GM23338 (cell line): Measurements from ENCODE around the gene SPRY1. TPM values are rescaled to one million over a fixed set of nuclear protein-coding genes. Genes with fewer than 3 reads are reported as not detected.

Experiments
- ATAC-seq: fragments of 200-7000 bp; cut with Tn5 transposase; 3 replicates; pipeline ENCODE4 v1.9.1; 2020
- DNase-seq: peaks from one replicate; pipeline ENCODE4 v3.0.0-alpha.2; 2015; ENCODE audit warnings: low spot score
- H2AFZ ChIP-seq: fragments of 200-600 bp; sonication (generic); 2 replicates; pipeline ENCODE4 v1.8.0; 2016; ENCODE audit warnings: antibody characterized with exemption, mild to moderate bottlenecking, moderate library complexity
- H3F3A ChIP-seq: fragments of 200-600 bp; sonication (generic); replicated peaks from 2 replicates; pipeline ENCODE4 v1.8.0; 2017; ENCODE audit warnings: antibody characterized with exemption, mixed run types, low read depth
- H3K27ac ChIP-seq: fragments of 200-600 bp; sonication (generic); 2 replicates; pipeline ENCODE4 v1.6.1; 2016; ENCODE audit warnings: low read depth
- H3K27me3 ChIP-seq: fragments of 200-600 bp; sonication (generic); 2 replicates; pipeline ENCODE4 v1.8.0; 2016; ENCODE audit warnings: mild to moderate bottlenecking, mixed run types, moderate library complexity; ENCODE audit not compliant: insufficient read depth
- H3K36me3 ChIP-seq: fragments of 200-600 bp; sonication (generic); 2 replicates; pipeline ENCODE4 v1.8.0; 2016; ENCODE audit warnings: mild to moderate bottlenecking; ENCODE audit not compliant: insufficient read depth
- H3K4me1 ChIP-seq: fragments of 200-600 bp; sonication (generic); 2 replicates; pipeline ENCODE4 v1.8.0; 2016; ENCODE audit warnings: mild to moderate bottlenecking, moderate library complexity; ENCODE audit not compliant: insufficient read depth
- H3K4me2 ChIP-seq: fragments of 200-600 bp; sonication (generic); 2 replicates; pipeline ENCODE4 v1.7.1; 2017; ENCODE audit warnings: mixed run types
- H3K4me3 ChIP-seq: fragments of 200-600 bp; sonication (generic); 2 replicates; pipeline ENCODE4 v1.6.1; 2016; ENCODE audit warnings: mixed run types
- H3K79me2 ChIP-seq: fragments of 200-600 bp; sonication (generic); replicated peaks from 2 replicates; pipeline ENCODE4 v1.8.0; 2017; ENCODE audit warnings: mild to moderate bottlenecking; ENCODE audit not compliant: insufficient read depth
- H3K9me2 ChIP-seq: fragments of 200-600 bp; sonication (generic); 2 replicates; pipeline ENCODE4 v1.8.0; 2017; ENCODE audit not compliant: insufficient read depth
- H4K20me1 ChIP-seq: fragments of 200-600 bp; sonication (generic); replicated peaks from 2 replicates; pipeline ENCODE4 v1.8.0; 2017; ENCODE audit warnings: mild to moderate bottlenecking; ENCODE audit not compliant: insufficient read depth
- H3K27ac Mint-ChIP-seq: 2 replicates; pipeline ENCODE4 v1.8.0; 2020; ENCODE audit warnings: inconsistent platforms, mild to moderate bottlenecking, moderate library complexity, mixed read lengths
- H3K27me3 Mint-ChIP-seq: 3 replicates; pipeline ENCODE4 v1.8.0; 2022; ENCODE audit warnings: low read depth, mild to moderate bottlenecking, moderate library complexity, mixed read lengths, inconsistent platforms; ENCODE audit not compliant: insufficient read depth, poor library complexity
- H3K36me3 Mint-ChIP-seq: 3 replicates; pipeline ENCODE4 v1.8.0; 2021; ENCODE audit warnings: low read depth, mild to moderate bottlenecking, inconsistent platforms, moderate library complexity, mixed read lengths
- H3K4me1 Mint-ChIP-seq: 3 replicates; pipeline ENCODE4 v1.8.0; 2020; ENCODE audit warnings: mild to moderate bottlenecking, inconsistent platforms, mixed read lengths
- H3K4me3 Mint-ChIP-seq: 3 replicates; pipeline ENCODE4 v1.8.0; 2021; ENCODE audit warnings: moderate library complexity, mild to moderate bottlenecking, inconsistent platforms, mixed read lengths
- H3K9me3 Mint-ChIP-seq: 3 replicates; pipeline ENCODE4 v1.8.0; 2020; ENCODE audit warnings: moderate library complexity, mild to moderate bottlenecking, inconsistent platforms, mixed read lengths
- CREB1 ChIP-seq: fragments of 250-450 bp; sonication (Bioruptor Pico); IDR thresholded peaks from 2 replicates; pipeline ENCODE4 v1.5.0; 2020; ENCODE audit warnings: low read depth, mild to moderate bottlenecking, moderate library complexity
- ETS1 ChIP-seq: IDR thresholded peaks from 2 replicates; pipeline ENCODE4 v1.6.1; 2016; ENCODE audit warnings: antibody characterized with exemption
- EZH2 ChIP-seq: fragments of 200-600 bp; sonication (generic); IDR thresholded peaks from one replicate; pipeline ENCODE4 v1.8.0; 2017; ENCODE audit warnings: antibody characterized with exemption, mild to moderate bottlenecking, low read depth; ENCODE audit not compliant: unreplicated experiment
- EZH2phosphoT487 ChIP-seq: fragments of 200-600 bp; sonication (generic); IDR thresholded peaks from one replicate; pipeline ENCODE4 v1.8.1; 2018; ENCODE audit warnings: antibody characterized with exemption; ENCODE audit not compliant: unreplicated experiment
- JUNB ChIP-seq: IDR thresholded peaks from one replicate; pipeline ENCODE4 v1.6.1; 2016; ENCODE audit warnings: antibody characterized with exemption; ENCODE audit not compliant: unreplicated experiment
- NANOG ChIP-seq: IDR thresholded peaks from 2 replicates; pipeline ENCODE4 v1.6.1; 2016; ENCODE audit warnings: antibody characterized with exemption, borderline replicate concordance
- POLR2AphosphoS5 ChIP-seq: IDR thresholded peaks from 2 replicates; pipeline ENCODE4 v1.6.1; 2016; ENCODE audit warnings: antibody characterized with exemption, low read depth
- ZNF331 ChIP-seq: fragments of 250-450 bp; sonication (Bioruptor Pico); IDR thresholded peaks from 2 replicates; pipeline ENCODE4 v1.5.0; 2020; ENCODE audit warnings: low read depth, mild to moderate bottlenecking, moderate library complexity
- ZNF462 ChIP-seq: fragments of 250-450 bp; sonication (Bioruptor Pico); IDR thresholded peaks from 2 replicates; pipeline ENCODE4 v1.5.0; 2020; ENCODE audit warnings: mild to moderate bottlenecking, moderate library complexity
- long read RNA-seq: library from polyadenylated mRNA; unstranded; transcript quantifications from one replicate; pipeline ENCODE4 v2.0.0, GENCODE V29; 2020; ENCODE audit not compliant: unreplicated experiment
- polyA plus RNA-seq: library from polyadenylated mRNA; unstranded; fragments of >200 nt; fragmentation: Nextera tagmentation; extraction: Ambion mirVana; gene quantifications from 2 replicates; pipeline ENCODE4 v1.2.1, GENCODE V29; 2016
- total RNA-seq: library from RNA; depleted of rRNA; stranded (reverse); fragments of >200 nt; shearing (Covaris generic); gene quantifications from 2 replicates; pipeline ENCODE4 v1.2.3, GENCODE V29; 2014; rRNA removed

Gene SPRY1
- total RNA-seq (62.8 and 67.2 TPM in 2 replicates), polyA plus RNA-seq (103 and 110 TPM in 2 replicates)
- long read RNA-seq, transcript SPRY1-206 (2 exons, 849 nt) = major isoform, 21 of 23 reads
- long read RNA-seq, partial matches to known transcripts = 0 of 23 reads
- long read RNA-seq, other reads (novel, unspliced or antisense) = 1 of 23 reads

DNA sequence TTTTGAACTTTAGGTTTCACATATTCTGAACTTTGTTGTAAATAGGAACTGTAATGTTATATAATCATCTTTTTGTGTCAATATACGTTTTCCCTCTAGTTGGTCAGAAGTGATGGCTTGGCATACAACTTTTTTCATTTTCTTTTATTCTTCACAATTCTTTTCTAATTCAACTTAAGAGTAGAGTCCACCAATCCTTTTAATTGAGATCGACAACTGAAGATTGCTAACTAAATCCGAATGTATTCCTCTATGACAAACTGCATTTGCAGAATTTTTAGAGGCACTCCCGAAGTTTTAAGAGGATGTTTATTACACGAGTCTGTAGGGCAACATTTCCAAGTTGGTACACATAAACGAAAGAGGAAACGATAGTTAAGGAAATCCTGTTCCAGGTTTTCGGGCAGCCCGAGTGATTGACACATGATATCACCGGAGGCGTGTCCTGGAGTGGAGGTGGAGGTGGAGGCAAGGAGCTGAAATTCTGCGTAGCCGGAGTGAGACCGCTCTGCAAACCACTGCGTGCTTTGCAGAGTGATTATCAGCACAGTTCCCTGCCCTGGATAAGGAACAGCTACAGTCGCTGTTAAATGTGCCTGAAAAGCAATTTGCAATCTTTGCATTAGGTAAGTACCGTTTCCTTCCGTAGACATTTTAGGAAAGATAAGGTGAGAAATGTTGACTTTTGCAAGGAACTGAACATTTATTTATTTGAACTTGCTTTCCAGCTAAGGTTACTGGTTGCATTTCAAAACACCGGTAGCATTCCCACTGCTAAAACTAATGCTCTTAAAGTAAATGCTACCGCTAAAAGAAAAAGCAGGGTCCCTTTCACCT, at the start of gene SPRY1:
Gene SPRY1 (plus strand): TSS at position 489 of the 837 bp plus-strand sequence. CDS start 4,797 bp downstream, outside the sequence.
- Mint-ChIP-seq H3K36me3 (peaks cover 18% of the 10 kb centered on the region), H3K27ac (peak within 1 kb of the TSS; percentile 93), H3K4me3 (peak within 1 kb of the TSS; percentile 87), H3K4me1 (peaks cover 10% of the 10 kb centered on the region), H3K9me3 (no peaks in the 10 kb centered on the region; the same call in 2 of the 3 replicates), H3K27me3 (peaks cover 14% of the 10 kb centered on the region)
- Histone ChIP-seq H3K4me1 (peaks cover 17% of the 10 kb centered on the region), H3K4me3 (peak within 1 kb of the TSS; percentile 69), H3K36me3 (peaks cover 3% of the 10 kb centered on the region; the same call in 1 of the 2 replicates), H3K79me2 (peaks cover 41% of the 10 kb centered on the region), H3K27me3 (no peaks in the 10 kb centered on the region), H2AFZ (0 out of 2 replicates have a peak within 1 kb of the TSS, but pooled peaks have one; percentile 1), H3K9me2 (no peaks in the 10 kb centered on the region), H3K4me2 (peak within 1 kb of the TSS; percentile 84), H4K20me1 (peaks cover 13% of the 10 kb centered on the region), H3K27ac (peak within 1 kb of the TSS; percentile 55), H3F3A (0 out of 2 replicates have a peak, but pooled peaks cover 5% of the 10 kb centered on the region)
- ATAC-seq (peak; percentile 63), DNase-seq (peak; percentile 97)
- TF ChIP-seq POLR2AphosphoS5 = peak; percentile 97
- no peak for TF ChIP-seq EZH2
- TF ChIP-seq EZH2phosphoT487 = no peak
- peak; percentile 78 for TF ChIP-seq CREB1 (CRISPR knock-in tag)
- TF ChIP-seq JUNB = no peak
- peak; percentile 9; the same call in 1 of the 2 replicates for TF ChIP-seq NANOG
- no peak for TF ChIP-seq ZNF331
- TF ChIP-seq ETS1 = peak; percentile 41; the same call in 1 of the 2 replicates

- Mint-ChIP-seq H3K9me3 (no peaks in the 10 kb centered on the region), H3K4me3 (no peak overlapping the region), H3K4me1 (peaks cover 22% of the 10 kb centered on the region), H3K27ac (no peak overlapping the region), H3K27me3 (peaks cover 10% of the 10 kb centered on the region), H3K36me3 (no peaks in the 10 kb centered on the region)
- Histone ChIP-seq H2AFZ (peak overlapping the region; percentile 14; the same call in 1 of the 2 replicates), H3K9me2 (0 out of 2 replicates have a peak, but pooled peaks cover 2% of the 10 kb centered on the region), H3K79me2 (no peaks in the 10 kb centered on the region), H3K4me3 (no peak overlapping the region), H3K27me3 (no peaks in the 10 kb centered on the region), H4K20me1 (no peaks in the 10 kb centered on the region), H3K4me2 (no peak overlapping the region), H3K36me3 (no peaks in the 10 kb centered on the region), H3K4me1 (0 out of 2 replicates have a peak, but pooled peaks cover 7% of the 10 kb centered on the region), H3K27ac (no peak overlapping the region), H3F3A (no peaks in the 10 kb centered on the region)
- ATAC-seq (no peak), DNase-seq (no peak)
- no peak for TF ChIP-seq ZNF462 (CRISPR knock-in tag)
- no peak for TF ChIP-seq CREB1 (CRISPR knock-in tag)
- TF ChIP-seq JUNB = no peak
- TF ChIP-seq POLR2AphosphoS5 = no peak
- TF ChIP-seq ETS1 = no peak
These were observed 49.6 kb upstream of the SPRY1 start for GRCh38 chr4:123346951-123347350.
